GM12891 (cell line): Measurements from ENCODE around the gene EFCAB11.

Experiments
- PAX5 ChIP-seq: IDR thresholded peaks from 2 replicates; pipeline ENCODE4 v1.6.1; 2011; ENCODE audit warnings: low read length, moderate library complexity, mild to moderate bottlenecking; ENCODE audit not compliant: insufficient read depth, severe bottlenecking
- POLR2A ChIP-seq: IDR thresholded peaks from 2 replicates; pipeline ENCODE4 v1.6.1; 2011; ENCODE audit warnings: low read depth, low read length, control low read depth
- POLR2AphosphoS5 ChIP-seq: IDR thresholded peaks from 2 replicates; pipeline ENCODE4 v1.6.1; 2011; ENCODE audit warnings: low read depth, low read length, control low read depth
- POU2F2 ChIP-seq: IDR thresholded peaks from 2 replicates; pipeline ENCODE4 v1.6.1; 2011; ENCODE audit warnings: low read depth, mild to moderate bottlenecking, control low read depth, low read length, moderate library complexity
- SPI1 ChIP-seq: IDR thresholded peaks from 2 replicates; pipeline ENCODE4 v1.6.1; 2011; ENCODE audit warnings: low read depth, low read length, control low read depth
- TAF1 ChIP-seq: IDR thresholded peaks from 2 replicates; pipeline ENCODE4 v1.6.1; 2011; ENCODE audit warnings: low read depth, low read length, control low read depth

DNA sequence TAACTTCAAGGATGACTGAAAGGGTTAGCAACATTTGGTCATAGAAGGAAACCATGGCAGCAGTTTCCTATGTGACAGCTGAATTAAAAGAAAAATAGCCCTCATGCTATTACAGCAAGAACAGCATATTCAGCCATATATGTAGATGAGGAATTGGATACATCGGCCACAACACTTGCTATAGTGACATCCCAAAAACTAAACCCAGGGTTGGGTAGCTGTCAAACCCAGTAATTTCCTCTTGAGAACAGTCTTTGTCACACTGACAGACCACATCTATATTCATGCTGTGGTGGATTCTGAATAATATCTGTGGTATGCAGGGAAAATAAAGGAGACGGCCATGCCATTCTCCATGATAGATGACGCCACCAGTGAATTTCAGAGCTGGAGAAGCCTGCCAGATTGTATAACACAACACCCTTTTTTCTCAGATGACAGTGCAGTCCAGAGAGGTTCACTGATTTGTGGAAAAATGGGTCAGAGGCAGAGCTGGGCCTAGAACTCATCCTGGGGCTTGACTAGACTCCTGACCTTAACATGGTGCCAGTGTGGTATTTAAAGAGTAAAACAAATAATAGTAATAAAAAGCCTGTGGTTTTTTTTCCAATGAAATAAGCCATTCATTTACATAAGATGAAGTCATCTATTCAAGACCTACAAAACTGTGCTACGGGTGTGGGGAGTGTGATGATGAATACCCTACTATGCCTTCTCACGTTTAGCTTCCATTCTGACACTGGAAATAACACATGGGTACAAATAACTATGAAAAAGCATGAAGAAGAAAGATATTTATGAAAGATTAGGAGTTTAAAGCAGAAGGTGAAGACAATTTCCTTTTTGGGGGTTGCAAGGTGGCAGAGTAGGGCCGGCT lies 32.3 kb downstream of the EFCAB11 start:
- TF ChIP-seq POLR2AphosphoS5 = no peak
- TF ChIP-seq POLR2A = no peak
- TF ChIP-seq TAF1 = no peak
- TF ChIP-seq POU2F2 = no peak
- TF ChIP-seq SPI1 = no peak
- TF ChIP-seq PAX5 = no peak
